Activated CD8-positive, alpha-beta memory T cell treated with anti-CD3 and anti-CD28 coated beads for 1 hour (primary cell): Measurements from ENCODE around the gene ZNF331.

Source experiments
- DNase-seq, 2 donors: peaks; one replicate each; pipeline ENCODE4 v3.0.0-alpha.2; 2020; ENCODE audit warnings: low read depth in 1 of 2; ENCODE audit errors: extremely low read depth in 1 of 2

The ZNF331 gene

GRCh38 chr19:53555352-53555751, 17.4 kb downstream of the ZNF331 start:
- DNase-seq: no peak

GRCh38 chr19:53571339-53571738, 33.4 kb downstream of the ZNF331 start:
- no peak for DNase-seq

GRCh38 chr19:53576941-53577653, 39.2 kb downstream of the ZNF331 start:
- no peak for DNase-seq

- no peak for DNase-seq
Measured at GRCh38 chr19:53577968-53578367, 40.0 kb downstream of the ZNF331 start.

GRCh38 chr19:53579518-53579917, 41.6 kb downstream of the ZNF331 start:
- DNase-seq: no peak

- no peak for DNase-seq
Measured at GRCh38 chr19:53580871-53581835, 43.2 kb downstream of the ZNF331 start.

- no peak for DNase-seq
Measured at GRCh38 chr19:53581871-53582279, 43.9 kb downstream of the ZNF331 start.

GRCh38 chr19:53583181-53583580, 45.2 kb downstream of the ZNF331 start:
- no peak for DNase-seq

- DNase-seq: no peak
Measured at GRCh38 chr19:53586277-53586691, 48.3 kb downstream of the ZNF331 start.

- DNase-seq: no peak
Measured at GRCh38 chr19:53594811-53595509, 57.0 kb downstream of the ZNF331 start.

- DNase-seq: no peak
Measured at GRCh38 chr19:53595510-53595867, 57.5 kb downstream of the ZNF331 start.

- no peak for DNase-seq
Measured at GRCh38 chr19:53596056-53596455, 58.1 kb downstream of the ZNF331 start.

GRCh38 chr19:53597023-53597422, 59.1 kb downstream of the ZNF331 start:
- DNase-seq: no peak

GRCh38 chr19:53598361-53598760, 60.4 kb downstream of the ZNF331 start:
- no peak for DNase-seq

- DNase-seq: no peak
Measured at GRCh38 chr19:53600217-53600616, 62.3 kb downstream of the ZNF331 start.

- no peak for DNase-seq
Measured at GRCh38 chr19:53606031-53606430, 68.1 kb downstream of the ZNF331 start.

- no peak for DNase-seq
Measured at GRCh38 chr19:53608381-53608780, 70.4 kb downstream of the ZNF331 start.

- no peak for DNase-seq
Measured at GRCh38 chr19:53612762-53613526, 75.0 kb downstream of the ZNF331 start.

- no peak for DNase-seq
Measured at GRCh38 chr19:53621885-53622740, 84.2 kb downstream of the ZNF331 start.
